LNCAP (cell line): ENCODE measurements around the gene RILP.

Source experiments
- TF ChIP-seq, protein P1 (sequence below): fragments of 450-650 bp; IDR thresholded peaks from 2 replicates; pipeline ENCODE4 v1.5.1; 2017; ENCODE audit warnings: mild to moderate bottlenecking

RILP gene

GRCh38 chr17:1608676-1609075 lies 41.0 kb downstream of the RILP start:
- TF ChIP-seq, protein P1, sequence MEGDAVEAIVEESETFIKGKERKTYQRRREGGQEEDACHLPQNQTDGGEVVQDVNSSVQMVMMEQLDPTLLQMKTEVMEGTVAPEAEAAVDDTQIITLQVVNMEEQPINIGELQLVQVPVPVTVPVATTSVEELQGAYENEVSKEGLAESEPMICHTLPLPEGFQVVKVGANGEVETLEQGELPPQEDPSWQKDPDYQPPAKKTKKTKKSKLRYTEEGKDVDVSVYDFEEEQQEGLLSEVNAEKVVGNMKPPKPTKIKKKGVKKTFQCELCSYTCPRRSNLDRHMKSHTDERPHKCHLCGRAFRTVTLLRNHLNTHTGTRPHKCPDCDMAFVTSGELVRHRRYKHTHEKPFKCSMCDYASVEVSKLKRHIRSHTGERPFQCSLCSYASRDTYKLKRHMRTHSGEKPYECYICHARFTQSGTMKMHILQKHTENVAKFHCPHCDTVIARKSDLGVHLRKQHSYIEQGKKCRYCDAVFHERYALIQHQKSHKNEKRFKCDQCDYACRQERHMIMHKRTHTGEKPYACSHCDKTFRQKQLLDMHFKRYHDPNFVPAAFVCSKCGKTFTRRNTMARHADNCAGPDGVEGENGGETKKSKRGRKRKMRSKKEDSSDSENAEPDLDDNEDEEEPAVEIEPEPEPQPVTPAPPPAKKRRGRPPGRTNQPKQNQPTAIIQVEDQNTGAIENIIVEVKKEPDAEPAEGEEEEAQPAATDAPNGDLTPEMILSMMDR, result no peak

- TF ChIP-seq, protein P1, result no peak
Measured at GRCh38 chr17:1607971-1608320, 41.7 kb downstream of the RILP start.

DNA sequence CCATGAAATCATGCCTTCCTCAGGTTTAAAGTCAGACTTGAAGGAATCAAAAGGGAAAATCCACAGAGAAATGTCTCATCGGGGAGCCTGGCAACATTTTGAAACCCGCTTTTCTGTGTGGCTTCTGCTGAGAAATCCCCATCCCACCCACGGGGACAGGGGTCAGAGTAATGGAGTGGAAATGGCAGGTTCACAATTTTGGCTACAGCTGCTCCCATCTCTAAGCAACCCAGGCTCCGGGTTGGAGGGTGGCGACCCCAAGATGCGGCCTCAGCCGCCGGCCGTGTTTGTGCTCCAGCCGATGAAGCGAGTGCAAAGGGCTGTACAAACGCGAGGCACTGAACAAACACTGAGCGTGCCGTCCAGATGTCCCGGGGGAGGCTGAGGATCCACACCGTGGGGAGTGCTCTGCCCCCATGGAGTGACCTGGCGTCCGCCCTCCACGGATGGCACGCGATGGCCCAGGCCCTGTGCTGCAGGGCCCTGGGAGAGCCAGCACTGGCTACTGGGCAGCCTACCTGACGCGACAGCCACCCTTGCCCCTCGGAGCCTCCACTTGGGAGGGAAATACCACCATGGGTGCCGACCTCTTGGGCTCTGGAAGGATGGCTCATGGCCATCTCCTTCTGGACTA lies 43.2 kb downstream of the RILP start:
- TF ChIP-seq, protein P1, result no peak

GRCh38 chr17:1605681-1606351 lies 43.9 kb downstream of the RILP start:
- TF ChIP-seq, protein P1, result no peak

DNA sequence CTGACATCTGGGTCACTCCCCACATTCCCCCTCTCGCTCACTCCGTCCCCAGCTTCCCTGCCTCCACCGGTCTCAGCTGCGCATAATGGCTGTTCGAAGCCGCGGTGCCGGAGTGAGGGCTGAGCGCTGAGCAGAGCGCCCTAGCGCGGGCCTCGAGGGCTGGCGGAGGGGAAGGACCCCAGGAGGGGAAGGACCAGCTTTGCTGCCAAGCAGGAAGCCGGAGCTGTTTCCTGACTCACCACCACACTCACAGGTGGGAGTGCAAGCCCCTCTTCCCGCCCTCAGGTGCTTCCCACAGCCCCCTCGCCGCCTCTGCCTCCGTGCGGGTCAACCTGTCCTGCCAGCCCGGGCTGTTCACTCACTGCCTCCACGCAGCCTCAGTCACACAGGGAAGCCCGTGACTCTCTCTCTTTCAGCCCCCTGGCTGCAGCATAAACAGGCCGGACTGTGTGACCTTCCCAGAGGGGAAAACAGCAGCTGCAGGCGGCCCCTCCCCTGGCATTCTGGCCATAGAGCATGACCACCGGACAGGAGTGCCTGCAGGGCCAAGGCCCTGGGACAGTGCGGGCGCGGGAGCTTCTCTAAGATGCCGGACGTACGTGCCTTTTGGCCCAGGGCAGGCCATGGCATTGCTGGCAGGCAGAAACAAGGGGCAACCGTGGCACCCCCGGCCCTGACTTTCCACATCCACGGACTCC lies 44.7 kb downstream of the RILP start:
- TF ChIP-seq, protein P1, result no peak

DNA sequence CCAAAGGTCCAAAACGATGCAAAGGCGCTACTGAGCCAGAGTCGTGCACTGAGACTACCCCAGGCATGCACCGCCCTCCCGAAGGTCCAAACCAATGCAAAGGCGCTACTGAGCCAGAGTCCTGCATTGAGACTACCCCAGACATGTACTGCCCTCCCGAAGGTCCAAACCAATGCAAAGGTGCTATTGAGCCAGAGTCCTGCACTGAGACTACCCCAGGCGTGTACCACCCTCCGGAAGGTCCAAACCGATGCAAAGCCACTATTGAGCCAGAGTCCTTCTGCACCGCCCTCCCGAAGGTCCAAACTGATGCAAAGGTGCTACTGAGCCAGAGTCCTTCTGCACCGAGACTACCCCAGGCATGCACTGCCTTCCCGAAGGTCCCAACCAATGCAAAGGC lies 48.1 kb downstream of the RILP start:
- TF ChIP-seq, protein P1, result no peak

DNA sequence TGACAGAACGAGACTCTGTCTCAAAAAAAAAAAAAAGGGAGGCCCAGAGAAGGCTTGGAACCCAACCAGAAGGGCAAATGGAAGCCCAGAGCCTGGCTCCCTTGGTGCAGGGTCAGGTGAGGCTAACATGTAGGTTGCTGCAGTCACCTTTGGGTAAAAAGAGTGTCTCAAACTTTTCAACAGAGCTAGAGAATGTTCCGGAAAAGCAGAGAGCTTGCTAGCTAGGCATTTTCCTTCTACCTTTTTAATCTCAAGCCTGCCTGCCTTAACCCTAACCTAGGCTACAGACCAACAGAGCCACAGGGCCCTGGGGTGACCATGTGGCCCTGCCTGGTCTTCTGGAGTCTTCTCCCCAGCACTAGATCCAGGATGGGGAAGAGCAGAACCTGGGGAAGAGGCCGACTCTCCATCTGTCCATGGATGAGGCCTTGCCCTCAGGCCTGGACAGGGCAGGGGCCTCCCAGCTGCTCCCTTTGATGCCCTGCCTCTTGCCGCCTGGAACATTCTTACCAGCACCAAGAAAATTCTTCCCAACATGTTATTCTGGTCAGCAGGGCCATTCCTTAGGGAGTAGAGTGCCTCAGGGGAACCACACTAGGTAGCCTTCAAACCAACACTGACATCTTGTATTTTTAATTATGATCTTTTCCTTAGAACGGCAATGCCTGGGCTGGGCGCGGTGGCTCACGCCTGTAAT lies 51.1 kb downstream of the RILP start:
- TF ChIP-seq, protein P1, result no peak
